ENCODE results near the gene LAMB4. TPM values are rescaled to one million over a fixed set of nuclear protein-coding genes. Genes with fewer than 3 reads are reported as not detected.

Gene LAMB4
- total and polyA plus RNA-seq, 2 donors (not counting 1 experiment from before 2014, with no cell fraction given) = not detected

DNA sequence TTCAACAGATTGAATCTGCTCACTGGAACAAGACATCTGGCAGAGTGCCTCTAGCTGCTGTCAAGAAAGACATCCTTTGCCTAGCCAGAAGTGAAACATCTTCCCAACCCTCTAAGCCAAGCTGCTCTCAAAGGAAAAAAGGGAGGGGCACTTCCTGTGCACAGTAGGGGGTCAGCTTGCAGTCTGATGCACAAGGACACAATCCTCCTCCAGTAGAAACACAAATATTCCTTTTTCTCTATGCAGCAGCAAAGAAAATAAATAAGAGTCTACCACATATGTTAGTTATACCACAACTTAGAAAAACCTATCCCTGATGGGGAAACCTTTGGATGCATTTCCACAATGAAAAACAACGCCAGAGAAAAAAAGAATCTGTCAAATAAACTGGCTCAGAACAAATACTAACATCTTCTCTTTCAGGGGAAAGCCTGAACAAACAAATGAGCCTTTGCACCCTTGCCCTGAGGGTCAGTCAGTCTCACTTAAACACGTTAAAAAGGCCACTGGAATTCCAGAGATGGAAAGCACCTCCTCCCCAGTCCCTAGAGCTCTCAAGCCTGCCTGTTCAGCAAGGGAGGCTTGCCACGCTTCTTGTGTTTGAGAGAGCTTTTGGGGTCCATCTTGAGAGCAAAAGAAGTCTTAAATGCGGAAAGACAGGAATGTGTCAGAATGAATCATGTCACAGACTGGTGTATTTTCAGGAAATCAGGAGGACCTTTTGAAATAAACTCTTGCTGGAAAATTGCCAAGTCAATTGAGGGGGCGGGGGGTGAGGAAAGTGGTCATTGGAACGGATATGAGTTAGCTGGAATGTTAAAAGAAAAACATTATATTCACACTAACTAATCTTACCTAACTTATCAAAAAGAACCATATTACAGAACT lies 134.7 kb downstream of the LAMB4 start:
- Mint-ChIP-seq H3K9me3 (ENCODE audit: insufficient read depth) (no peaks in the 10 kb centered on the region), H3K4me1 (no peaks in the 10 kb centered on the region), H3K4me3 (no peak overlapping the region), H3K27me3 (peaks cover 53% of the 10 kb centered on the region), H3K27ac (no peak overlapping the region)
- H3K4me2 ChIP-seq (replicated peaks; ENCODE audit: low read depth, low read length, poor library complexity, severe bottlenecking) = no peak overlapping the region
- no peaks in the 10 kb centered on the region for H3K36me3 ChIP-seq (replicated peaks in 1 of 2; ENCODE audit: control extremely low read depth in 1 of 2, control insufficient read depth in 1 of 2, extremely low read depth in 1 of 2, insufficient read depth in 2 of 2, low read length in 1 of 2)
- TF ChIP-seq, protein P1, sequence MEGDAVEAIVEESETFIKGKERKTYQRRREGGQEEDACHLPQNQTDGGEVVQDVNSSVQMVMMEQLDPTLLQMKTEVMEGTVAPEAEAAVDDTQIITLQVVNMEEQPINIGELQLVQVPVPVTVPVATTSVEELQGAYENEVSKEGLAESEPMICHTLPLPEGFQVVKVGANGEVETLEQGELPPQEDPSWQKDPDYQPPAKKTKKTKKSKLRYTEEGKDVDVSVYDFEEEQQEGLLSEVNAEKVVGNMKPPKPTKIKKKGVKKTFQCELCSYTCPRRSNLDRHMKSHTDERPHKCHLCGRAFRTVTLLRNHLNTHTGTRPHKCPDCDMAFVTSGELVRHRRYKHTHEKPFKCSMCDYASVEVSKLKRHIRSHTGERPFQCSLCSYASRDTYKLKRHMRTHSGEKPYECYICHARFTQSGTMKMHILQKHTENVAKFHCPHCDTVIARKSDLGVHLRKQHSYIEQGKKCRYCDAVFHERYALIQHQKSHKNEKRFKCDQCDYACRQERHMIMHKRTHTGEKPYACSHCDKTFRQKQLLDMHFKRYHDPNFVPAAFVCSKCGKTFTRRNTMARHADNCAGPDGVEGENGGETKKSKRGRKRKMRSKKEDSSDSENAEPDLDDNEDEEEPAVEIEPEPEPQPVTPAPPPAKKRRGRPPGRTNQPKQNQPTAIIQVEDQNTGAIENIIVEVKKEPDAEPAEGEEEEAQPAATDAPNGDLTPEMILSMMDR (IDR thresholded peaks at IDR 0.05) = no peak
- TF ChIP-seq EZH2 (IDR thresholded peaks at IDR 0.05; ENCODE audit: borderline replicate concordance, insufficient read depth, low read depth, low read length, poor library complexity, severe bottlenecking) = no peak
- H3K27me3 ChIP-seq (replicated peaks in 1 of 4; ENCODE audit: control extremely low read depth in 1 of 4, control insufficient read depth in 3 of 4, insufficient read depth in 4 of 4, low read length in 3 of 4) = peaks cover 0 to 22% (median 16%) of the 10 kb centered on the region in 4 experiments
- ChIA-PET CTCF (no interaction called here), POLR2A (no interaction called here)
- 84% methylated on average over 3 of the region's 6 CpGs for WGBS (ENCODE audit: insufficient coverage)
- no peaks in the 10 kb centered on the region for H3K4me1 ChIP-seq (ENCODE audit: control insufficient read depth in 2 of 2, insufficient read depth in 2 of 2, low read length in 2 of 2)
- no peak overlapping the region for H2AFZ ChIP-seq (ENCODE audit: insufficient read depth, low read depth, low read length, poor library complexity, severe bottlenecking)
- ATAC-seq (ENCODE audit: low read depth) (no peak), DNase-seq (no peak)
- no peak overlapping the region for H3K4me3 ChIP-seq (ENCODE audit: control extremely low read depth in 1 of 5, extremely low read depth in 1 of 5, insufficient read depth in 1 of 5, low read depth in 2 of 5, low read length in 4 of 5)
- H3K9me3 ChIP-seq (ENCODE audit: control extremely low read depth in 1 of 3, control insufficient read depth in 2 of 3, insufficient read depth in 1 of 3, low read length in 2 of 3) = no peaks in the 10 kb centered on the region
- H4K20me1 ChIP-seq (ENCODE audit: control insufficient read depth, insufficient read depth, low read length, poor library complexity, severe bottlenecking) = no peaks in the 10 kb centered on the region
- H3K79me2 ChIP-seq (ENCODE audit: control insufficient read depth, insufficient read depth, low read length) = no peaks in the 10 kb centered on the region
- H3K27ac ChIP-seq (ENCODE audit: low read length in 2 of 2) = no peak overlapping the region
- intact Hi-C loops (cut with micrococcal nuclease) = no loop called here
- no peak overlapping the region for H3K9ac ChIP-seq (ENCODE audit: low read length)

DNA sequence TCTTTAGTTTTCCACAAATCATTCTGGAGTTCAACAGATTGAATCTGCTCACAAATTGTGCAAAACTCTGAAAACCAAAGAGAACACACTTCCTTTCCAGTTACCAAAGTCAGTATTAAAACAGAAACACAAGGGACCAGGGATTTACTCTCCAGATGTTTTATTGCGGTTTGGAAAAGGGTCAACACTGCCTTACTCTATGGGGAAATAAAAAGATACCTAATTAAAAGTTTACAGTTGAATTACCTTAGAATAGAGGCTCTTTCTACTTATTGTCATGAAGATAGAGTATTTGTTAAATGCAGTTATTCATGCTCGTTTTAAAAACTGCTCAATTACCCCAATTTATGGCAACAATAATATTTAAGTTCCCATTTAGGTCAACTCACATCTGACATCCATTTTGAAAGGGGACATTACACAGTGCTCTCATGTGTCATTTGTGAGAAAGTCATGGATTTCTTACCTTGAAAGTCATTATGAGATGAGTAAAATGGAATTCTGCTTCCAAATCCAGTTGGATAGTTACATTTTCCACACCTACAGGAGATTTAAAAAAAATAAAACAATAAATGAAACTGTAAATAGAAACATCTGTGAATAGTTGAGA lies 135.6 kb downstream of the LAMB4 start:
- H3K9me3 ChIP-seq (ENCODE audit: control extremely low read depth in 1 of 3, control insufficient read depth in 2 of 3, insufficient read depth in 1 of 3, low read length in 2 of 3) = no peaks in the 10 kb centered on the region
- ATAC-seq (ENCODE audit: low read depth) (no peak), DNase-seq (no peak)
- H3K27ac ChIP-seq (ENCODE audit: low read length in 2 of 2) = no peak overlapping the region
- no peak overlapping the region for H2AFZ ChIP-seq (ENCODE audit: insufficient read depth, low read depth, low read length, poor library complexity, severe bottlenecking)
- peaks cover 0 to 19% (median 16%) of the 10 kb centered on the region in 4 experiments for H3K27me3 ChIP-seq (replicated peaks in 1 of 4; ENCODE audit: control extremely low read depth in 1 of 4, control insufficient read depth in 3 of 4, insufficient read depth in 4 of 4, low read length in 3 of 4)
- intact Hi-C loops (cut with micrococcal nuclease) = no loop called here
- H3K27me3 Mint-ChIP-seq = peaks cover 57% of the 10 kb centered on the region
- POLR2A ChIA-PET = no interaction called here
- CTCF ChIA-PET = no interaction called here
- H3K36me3 ChIP-seq (replicated peaks in 1 of 2; ENCODE audit: control extremely low read depth in 1 of 2, control insufficient read depth in 1 of 2, extremely low read depth in 1 of 2, insufficient read depth in 2 of 2, low read length in 1 of 2) = no peaks in the 10 kb centered on the region
- H3K4me3 ChIP-seq (ENCODE audit: control extremely low read depth in 1 of 5, extremely low read depth in 1 of 5, insufficient read depth in 1 of 5, low read depth in 2 of 5, low read length in 4 of 5) = no peak overlapping the region
- no peak overlapping the region for H3K4me2 ChIP-seq (replicated peaks; ENCODE audit: low read depth, low read length, poor library complexity, severe bottlenecking)
- whole genome bisulfite sequencing (ENCODE audit: insufficient coverage) = no CpG with 5 or more reads among the region's 2 CpGs
- H3K4me1 ChIP-seq (ENCODE audit: control insufficient read depth in 2 of 2, insufficient read depth in 2 of 2, low read length in 2 of 2) = no peaks in the 10 kb centered on the region
- no peaks in the 10 kb centered on the region for H3K4me1 Mint-ChIP-seq
- no peaks in the 10 kb centered on the region for H3K79me2 ChIP-seq (ENCODE audit: control insufficient read depth, insufficient read depth, low read length)
- H3K27ac Mint-ChIP-seq = no peak overlapping the region
- no peaks in the 10 kb centered on the region for H3K9me3 Mint-ChIP-seq (ENCODE audit: insufficient read depth)
- H4K20me1 ChIP-seq (ENCODE audit: control insufficient read depth, insufficient read depth, low read length, poor library complexity, severe bottlenecking) = no peaks in the 10 kb centered on the region
- H3K4me3 Mint-ChIP-seq = no peak overlapping the region
- no peak for TF ChIP-seq EZH2 (IDR thresholded peaks at IDR 0.05; ENCODE audit: borderline replicate concordance, insufficient read depth, low read depth, low read length, poor library complexity, severe bottlenecking)
- TF ChIP-seq, protein P1 (IDR thresholded peaks at IDR 0.05) = no peak
- H3K9ac ChIP-seq (ENCODE audit: low read length) = no peak overlapping the region
